GM18526 (cell line): ENCODE measurements around the gene GSG1L.

Experiments
- POLR2A ChIP-seq: IDR thresholded peaks from 3 replicates; pipeline ENCODE4 v1.6.1; 2011; ENCODE audit not compliant: insufficient read length; ENCODE audit errors: extremely low read depth

Gene GSG1L

GRCh38 chr16:27754788-27755690, 308.5 kb downstream of the GSG1L start:
- TF ChIP-seq POLR2A, result no peak

GRCh38 chr16:27753563-27753962, 310.0 kb downstream of the GSG1L start:
- no peak for TF ChIP-seq POLR2A

- no peak for TF ChIP-seq POLR2A
Observed at GRCh38 chr16:27752241-27752640, 311.3 kb downstream of the GSG1L start.

- no peak for TF ChIP-seq POLR2A
Observed at GRCh38 chr16:27751676-27752075, 311.8 kb downstream of the GSG1L start.

GRCh38 chr16:27751233-27751632, 312.3 kb downstream of the GSG1L start:
- no peak for TF ChIP-seq POLR2A

GRCh38 chr16:27749946-27750345, 313.6 kb downstream of the GSG1L start:
- no peak for TF ChIP-seq POLR2A

- no peak for TF ChIP-seq POLR2A
Observed at GRCh38 chr16:27749547-27749875, 314.0 kb downstream of the GSG1L start.

GRCh38 chr16:27748868-27749546, 314.5 kb downstream of the GSG1L start:
- no peak for TF ChIP-seq POLR2A

- no peak for TF ChIP-seq POLR2A
Observed at GRCh38 chr16:27747946-27748345, 315.6 kb downstream of the GSG1L start.

GRCh38 chr16:27746076-27746855, 317.2 kb downstream of the GSG1L start:
- no peak for TF ChIP-seq POLR2A

- no peak for TF ChIP-seq POLR2A
Observed at GRCh38 chr16:27745348-27745747, 318.2 kb downstream of the GSG1L start.

- TF ChIP-seq POLR2A, result no peak
Observed at GRCh38 chr16:27743963-27744362, 319.6 kb downstream of the GSG1L start.

GRCh38 chr16:27742333-27742732, 321.2 kb downstream of the GSG1L start:
- no peak for TF ChIP-seq POLR2A

GRCh38 chr16:27740496-27741201, 322.9 kb downstream of the GSG1L start:
- TF ChIP-seq POLR2A, result no peak
